ENCODE data around the gene MOB3B.
A peak's percentile ranks its signal among the peaks of the same experiment; 100 is the strongest.
"Not testable (repeated sequence)": the region's sequence is repeated elsewhere in the genome, so short reads cannot be mapped to it uniquely, and the experiment has no call there.

MOB3B gene

DNA sequence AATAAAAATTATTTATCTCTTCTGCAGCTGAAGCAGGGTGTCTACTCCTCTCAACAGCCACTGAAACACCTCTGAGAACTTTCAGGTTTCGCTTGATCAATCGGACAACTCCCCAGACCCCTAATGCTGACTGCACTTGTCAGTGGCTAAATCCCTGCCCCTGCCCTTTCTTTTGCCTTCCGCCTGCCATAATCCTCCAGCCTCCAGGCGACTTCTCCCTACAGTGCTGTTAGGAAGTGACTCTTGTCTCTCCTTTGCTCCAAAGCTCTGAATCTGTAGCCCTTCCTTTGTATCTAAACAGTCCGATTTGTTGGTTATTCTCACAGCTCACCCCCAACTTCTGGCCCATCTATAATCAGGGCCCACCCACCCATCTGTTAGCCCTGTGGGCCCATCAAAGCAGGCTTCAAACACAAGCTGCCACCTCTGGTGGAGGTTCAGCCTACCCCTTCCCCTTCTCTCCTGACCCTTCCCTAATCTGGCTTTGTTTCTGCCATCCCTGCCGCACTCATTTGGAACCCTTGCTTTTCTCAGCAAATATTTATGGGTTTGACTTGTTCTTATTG, 59.2 kb downstream of the MOB3B start:
- H3K36me3 ChIP-seq (ENCODE audit: control insufficient read depth in 2 of 2, insufficient read depth in 2 of 2, low read length in 2 of 2) = no peaks in the 10 kb centered on the region

DNA sequence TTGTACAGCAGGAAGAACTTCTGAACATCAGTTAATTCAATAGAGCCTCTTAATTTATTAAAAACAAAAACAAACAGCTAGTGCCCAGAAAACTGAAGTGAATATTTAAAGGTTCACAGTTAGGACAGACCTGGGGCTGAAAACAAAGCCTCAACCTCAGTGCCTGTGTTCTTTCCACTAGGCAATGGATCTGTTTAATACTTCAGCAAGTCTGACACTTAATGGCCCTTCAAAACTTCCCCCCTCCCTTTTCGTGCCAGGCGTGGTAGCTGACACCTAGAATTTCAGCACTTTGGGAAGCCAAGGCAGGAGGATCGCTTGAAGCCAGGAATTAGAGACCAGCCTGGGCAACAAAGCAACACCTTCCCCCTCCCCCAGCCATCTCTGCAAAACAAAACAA, 60.1 kb downstream of the MOB3B start:
- Histone ChIP-seq H3K4me3 (ENCODE audit: low read length in 2 of 2) (no peak overlapping the region), H3K27ac (ENCODE audit: low read depth in 2 of 2, low read length in 2 of 2) (no peak overlapping the region), H3K27me3 (ENCODE audit: control insufficient read depth in 2 of 2, insufficient read depth in 2 of 2, low read length in 2 of 2) (no peaks in the 10 kb centered on the region), H3K9me3 (ENCODE audit: control insufficient read depth in 2 of 2, low read length in 2 of 2) (no peaks in the 10 kb centered on the region), H3K36me3 (ENCODE audit: control insufficient read depth in 2 of 2, insufficient read depth in 2 of 2, low read length in 2 of 2) (no peaks in the 10 kb centered on the region), H3K9ac (ENCODE audit: low read depth in 1 of 2, low read length in 2 of 2) (no peak overlapping the region), H3K4me1 (ENCODE audit: control insufficient read depth in 2 of 2, insufficient read depth in 2 of 2, low read length in 2 of 2) (peaks cover 4 to 22% of the 10 kb centered on the region in 2 donors)

More for the DNA sequence above, 59.2 kb downstream of the MOB3B start:
- no peak overlapping the region for H3K27ac ChIP-seq (ENCODE audit: low read depth in 2 of 2, low read length in 2 of 2)
- H3K27me3 ChIP-seq (ENCODE audit: control insufficient read depth in 2 of 2, insufficient read depth in 2 of 2, low read length in 2 of 2) = no peaks in the 10 kb centered on the region
- H3K4me3 ChIP-seq (ENCODE audit: low read length in 2 of 2) = no peak overlapping the region
- H3K4me1 ChIP-seq (ENCODE audit: control insufficient read depth in 2 of 2, insufficient read depth in 2 of 2, low read length in 2 of 2) = peaks cover 4 to 19% of the 10 kb centered on the region in 2 donors
- H3K9ac ChIP-seq (ENCODE audit: low read depth in 1 of 2, low read length in 2 of 2) = no peak overlapping the region
- H3K9me3 ChIP-seq (ENCODE audit: control insufficient read depth in 2 of 2, low read length in 2 of 2) = no peaks in the 10 kb centered on the region

DNA sequence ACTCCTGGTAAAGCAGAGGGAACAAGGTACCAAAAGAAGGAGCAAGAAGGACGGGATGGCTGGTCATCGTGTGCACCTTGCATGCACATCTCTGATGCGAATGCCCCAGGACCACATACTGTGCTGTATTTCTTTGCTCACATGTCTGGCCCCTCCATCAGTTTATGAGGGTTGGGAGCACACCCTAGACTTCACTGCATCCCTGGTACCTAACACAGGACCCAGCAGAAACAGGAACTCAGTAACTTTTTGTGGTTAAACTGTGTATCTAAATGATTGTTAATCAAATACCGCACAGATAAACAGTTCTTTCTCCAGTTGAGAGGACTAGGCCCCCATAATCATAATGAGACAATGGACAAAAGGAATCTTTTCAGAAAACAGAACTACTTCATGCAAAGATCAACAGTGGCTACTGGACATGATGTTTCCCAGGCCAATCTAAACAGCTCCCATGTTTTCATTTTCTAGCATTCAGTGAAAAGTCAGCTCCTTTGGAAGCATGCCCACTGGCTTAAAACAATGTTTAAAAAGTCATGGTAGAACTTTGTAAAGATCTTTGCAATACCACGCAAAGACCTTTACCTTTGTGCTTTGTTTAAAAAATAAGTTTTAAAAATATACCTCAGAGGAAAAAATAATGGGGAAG, 61.0 kb downstream of the MOB3B start:
- no peaks in the 10 kb centered on the region for H3K27me3 ChIP-seq (ENCODE audit: control insufficient read depth in 2 of 2, insufficient read depth in 2 of 2, low read length in 2 of 2)
- peaks cover 0 to 18% of the 10 kb centered on the region in 2 donors for H3K4me1 ChIP-seq (ENCODE audit: control insufficient read depth in 2 of 2, insufficient read depth in 2 of 2, low read length in 2 of 2)
- H3K36me3 ChIP-seq (ENCODE audit: control insufficient read depth in 2 of 2, insufficient read depth in 2 of 2, low read length in 2 of 2) = no peaks in the 10 kb centered on the region
- no peak overlapping the region for H3K4me3 ChIP-seq (ENCODE audit: low read length in 2 of 2)
- no peak overlapping the region for H3K9ac ChIP-seq (ENCODE audit: low read depth in 1 of 2, low read length in 2 of 2)
- no peak overlapping the region for H3K27ac ChIP-seq (ENCODE audit: low read depth in 2 of 2, low read length in 2 of 2)
- H3K9me3 ChIP-seq (ENCODE audit: control insufficient read depth in 2 of 2, low read length in 2 of 2) = no peaks in the 10 kb centered on the region

DNA sequence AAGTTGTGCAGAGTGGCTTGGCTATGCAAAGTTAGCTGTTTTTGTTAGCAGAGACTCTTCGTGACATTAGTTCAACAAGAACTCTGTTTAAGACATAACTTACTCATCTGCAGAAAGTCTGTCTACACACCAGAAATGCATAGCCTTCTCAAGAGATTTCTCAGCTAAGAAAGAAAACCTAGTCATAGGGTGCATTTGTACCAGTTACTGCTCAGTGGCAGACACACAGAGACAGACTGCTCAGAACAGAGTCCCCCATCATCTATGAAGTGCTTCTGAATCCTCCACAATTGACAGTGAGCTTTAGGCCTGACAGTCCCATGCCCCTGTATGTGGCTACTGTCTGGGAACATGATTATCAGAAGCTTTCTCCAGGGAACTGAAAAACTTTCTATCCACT, 61.6 kb downstream of the MOB3B start:
- Histone ChIP-seq H3K9me3 (ENCODE audit: control insufficient read depth in 2 of 2, low read length in 2 of 2) (no peaks in the 10 kb centered on the region), H3K9ac (ENCODE audit: low read depth in 1 of 2, low read length in 2 of 2) (no peak overlapping the region), H3K4me1 (ENCODE audit: control insufficient read depth in 2 of 2, insufficient read depth in 2 of 2, low read length in 2 of 2) (peaks cover 4 to 13% of the 10 kb centered on the region in 2 donors), H3K36me3 (ENCODE audit: control insufficient read depth in 2 of 2, insufficient read depth in 2 of 2, low read length in 2 of 2) (no peaks in the 10 kb centered on the region), H3K27me3 (ENCODE audit: control insufficient read depth in 2 of 2, insufficient read depth in 2 of 2, low read length in 2 of 2) (no peaks in the 10 kb centered on the region), H3K4me3 (ENCODE audit: low read length in 2 of 2) (no peak overlapping the region), H3K27ac (ENCODE audit: low read depth in 2 of 2, low read length in 2 of 2) (no peak overlapping the region)

DNA sequence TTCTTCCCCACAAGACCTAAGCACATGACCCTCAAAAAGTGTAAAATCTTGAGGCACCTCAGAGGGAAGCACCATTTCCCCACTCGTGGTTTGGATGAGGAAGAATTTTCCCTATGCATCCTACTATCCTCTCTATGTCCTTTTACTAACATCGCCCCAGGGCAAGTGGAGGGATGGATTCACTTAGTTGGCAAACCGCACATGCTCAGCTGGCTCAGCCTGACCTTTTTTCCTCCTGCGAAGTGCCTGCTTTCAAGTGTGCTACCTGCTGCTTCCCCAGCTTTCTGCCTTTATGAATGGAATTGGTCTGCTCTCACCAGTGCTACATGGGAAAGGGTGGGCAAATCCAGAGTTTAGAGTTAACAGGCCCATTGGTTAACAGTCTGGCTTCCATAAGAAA, 62.1 kb downstream of the MOB3B start:
- Histone ChIP-seq H3K4me1 (ENCODE audit: control insufficient read depth in 2 of 2, insufficient read depth in 2 of 2, low read length in 2 of 2) (peaks cover 4 to 18% of the 10 kb centered on the region in 2 donors), H3K9ac (ENCODE audit: low read depth in 1 of 2, low read length in 2 of 2) (no peak overlapping the region)

DNA sequence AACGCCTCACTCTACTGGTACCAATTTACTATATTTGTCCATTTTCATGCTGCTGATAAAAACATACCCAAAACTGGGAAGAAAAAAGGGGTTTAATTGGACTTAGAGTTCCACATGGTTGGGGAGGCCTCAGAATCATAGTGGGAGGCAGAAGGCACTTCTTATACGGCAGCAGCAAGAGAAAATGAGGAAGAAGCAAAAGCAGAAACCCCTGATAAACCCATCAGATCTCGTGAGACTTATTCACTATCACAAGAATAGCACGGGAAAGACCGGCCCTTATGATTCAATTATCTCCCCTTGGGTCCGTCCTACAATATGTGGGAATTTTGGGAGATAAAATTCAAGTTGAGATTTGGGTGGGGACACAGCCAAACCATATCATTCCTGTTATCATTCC, 63.1 kb downstream of the MOB3B start:
- not testable (repeated sequence) for H3K36me3 ChIP-seq (ENCODE audit: control insufficient read depth in 2 of 2, insufficient read depth in 2 of 2, low read length in 2 of 2); H3K9ac ChIP-seq (ENCODE audit: low read depth in 1 of 2, low read length in 2 of 2); H3K4me3 ChIP-seq (ENCODE audit: low read length in 2 of 2); H3K27me3 ChIP-seq (ENCODE audit: control insufficient read depth in 2 of 2, insufficient read depth in 2 of 2, low read length in 2 of 2); H3K27ac ChIP-seq (ENCODE audit: low read depth in 2 of 2, low read length in 2 of 2); H3K9me3 ChIP-seq (ENCODE audit: control insufficient read depth in 2 of 2, low read length in 2 of 2)
- peaks cover 4 to 21% of the 10 kb centered on the region in 2 donors for H3K4me1 ChIP-seq (ENCODE audit: control insufficient read depth in 2 of 2, insufficient read depth in 2 of 2, low read length in 2 of 2)

More for the DNA sequence above, 62.1 kb downstream of the MOB3B start:
- no peaks in the 10 kb centered on the region for H3K27me3 ChIP-seq (ENCODE audit: control insufficient read depth in 2 of 2, insufficient read depth in 2 of 2, low read length in 2 of 2)
- H3K27ac ChIP-seq (ENCODE audit: low read depth in 2 of 2, low read length in 2 of 2) = no peak overlapping the region
- no peaks in the 10 kb centered on the region for H3K9me3 ChIP-seq (ENCODE audit: control insufficient read depth in 2 of 2, low read length in 2 of 2)
- H3K4me3 ChIP-seq (ENCODE audit: low read length in 2 of 2) = no peak overlapping the region
- no peaks in the 10 kb centered on the region for H3K36me3 ChIP-seq (ENCODE audit: control insufficient read depth in 2 of 2, insufficient read depth in 2 of 2, low read length in 2 of 2)

DNA sequence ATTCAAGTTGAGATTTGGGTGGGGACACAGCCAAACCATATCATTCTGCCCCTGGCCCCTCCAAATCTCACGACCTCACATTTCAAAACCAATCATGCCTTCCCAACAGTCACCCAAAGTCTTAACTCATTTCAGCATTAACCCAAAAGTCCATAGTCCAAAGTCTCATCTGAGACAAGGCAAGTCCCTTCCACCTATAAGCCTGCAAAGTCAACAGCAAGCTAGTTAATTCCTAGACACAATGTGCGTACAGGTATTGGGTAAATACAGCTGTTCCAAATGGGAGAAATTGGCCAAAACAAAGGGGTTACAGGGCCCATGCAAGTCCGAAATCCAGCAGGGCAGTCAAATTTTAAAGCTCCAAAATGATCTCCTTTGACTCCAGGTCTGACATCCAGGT, 64.7 kb downstream of the MOB3B start:
- H3K9ac ChIP-seq (ENCODE audit: low read depth in 1 of 2, low read length in 2 of 2); H3K27me3 ChIP-seq (ENCODE audit: control insufficient read depth in 2 of 2, insufficient read depth in 2 of 2, low read length in 2 of 2); H3K9me3 ChIP-seq (ENCODE audit: control insufficient read depth in 2 of 2, low read length in 2 of 2); H3K36me3 ChIP-seq (ENCODE audit: control insufficient read depth in 2 of 2, insufficient read depth in 2 of 2, low read length in 2 of 2); H3K4me3 ChIP-seq (ENCODE audit: low read length in 2 of 2): not testable (repeated sequence)
- peaks cover 10 to 31% of the 10 kb centered on the region in 2 donors for H3K4me1 ChIP-seq (ENCODE audit: control insufficient read depth in 2 of 2, insufficient read depth in 2 of 2, low read length in 2 of 2)
- H3K27ac ChIP-seq (ENCODE audit: low read depth in 2 of 2, low read length in 2 of 2) = peak overlapping the region; percentile 27 to 48

DNA sequence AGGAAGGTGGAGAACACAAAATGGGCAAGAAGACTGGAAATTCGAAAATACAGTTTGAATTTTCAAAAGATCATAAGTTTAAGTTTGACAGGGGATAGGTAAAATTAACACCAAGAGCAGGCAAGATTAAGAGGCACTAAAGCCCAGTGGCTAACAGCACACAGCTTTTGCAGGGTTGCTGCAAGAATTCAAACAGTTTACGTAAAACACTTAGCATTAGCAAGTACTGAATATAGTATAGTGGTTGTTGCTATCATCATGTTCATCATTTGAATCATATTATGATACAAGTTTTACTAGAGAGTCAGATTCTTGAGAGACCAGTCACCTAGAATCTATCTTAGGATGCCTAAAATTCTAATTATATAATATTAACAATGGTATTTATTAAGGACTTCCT, 66.8 kb downstream of the MOB3B start:
- H3K9me3 ChIP-seq (ENCODE audit: control insufficient read depth in 2 of 2, low read length in 2 of 2) = no peaks in the 10 kb centered on the region
- no peaks in the 10 kb centered on the region for H3K27me3 ChIP-seq (ENCODE audit: control insufficient read depth in 2 of 2, insufficient read depth in 2 of 2, low read length in 2 of 2)
- no peak overlapping the region for H3K4me3 ChIP-seq (ENCODE audit: low read length in 2 of 2)
- H3K36me3 ChIP-seq (ENCODE audit: control insufficient read depth in 2 of 2, insufficient read depth in 2 of 2, low read length in 2 of 2) = no peaks in the 10 kb centered on the region
- no peak overlapping the region for H3K9ac ChIP-seq (ENCODE audit: low read depth in 1 of 2, low read length in 2 of 2)
- peaks cover 10 to 36% of the 10 kb centered on the region in 2 donors for H3K4me1 ChIP-seq (ENCODE audit: control insufficient read depth in 2 of 2, insufficient read depth in 2 of 2, low read length in 2 of 2)
- peak overlapping the region; percentile 56 to 78 for H3K27ac ChIP-seq (ENCODE audit: low read depth in 2 of 2, low read length in 2 of 2)

DNA sequence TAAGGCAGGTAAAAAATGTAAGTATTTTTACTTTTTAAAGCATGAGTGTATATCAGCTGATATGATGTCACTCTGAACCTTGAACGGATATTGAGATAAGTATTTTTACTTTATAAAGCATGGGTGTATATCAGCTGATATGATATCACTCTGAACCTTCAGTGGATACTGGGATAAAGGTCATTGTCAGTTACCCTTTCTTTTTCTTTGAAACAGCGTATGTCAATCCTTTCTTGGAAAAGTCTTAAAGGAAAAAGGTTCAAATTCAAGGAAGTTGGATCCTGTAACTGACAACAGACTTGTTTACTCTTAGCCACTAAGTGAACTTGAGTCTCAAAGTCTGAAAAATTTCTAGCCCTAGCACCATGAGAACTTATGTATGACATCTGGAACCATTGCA, 67.2 kb downstream of the MOB3B start:
- H3K9ac ChIP-seq (ENCODE audit: low read depth in 1 of 2, low read length in 2 of 2) = peak overlapping the region; percentile 5 to 26
- no peaks in the 10 kb centered on the region for H3K36me3 ChIP-seq (ENCODE audit: control insufficient read depth in 2 of 2, insufficient read depth in 2 of 2, low read length in 2 of 2)
- no peaks in the 10 kb centered on the region for H3K27me3 ChIP-seq (ENCODE audit: control insufficient read depth in 2 of 2, insufficient read depth in 2 of 2, low read length in 2 of 2)
- peaks cover 10 to 40% of the 10 kb centered on the region in 2 donors for H3K4me1 ChIP-seq (ENCODE audit: control insufficient read depth in 2 of 2, insufficient read depth in 2 of 2, low read length in 2 of 2)
- H3K9me3 ChIP-seq (ENCODE audit: control insufficient read depth in 2 of 2, low read length in 2 of 2) = no peaks in the 10 kb centered on the region
- no peak overlapping the region for H3K4me3 ChIP-seq (ENCODE audit: low read length in 2 of 2)
- peak overlapping the region; percentile 56 to 78 for H3K27ac ChIP-seq (ENCODE audit: low read depth in 2 of 2, low read length in 2 of 2)

DNA sequence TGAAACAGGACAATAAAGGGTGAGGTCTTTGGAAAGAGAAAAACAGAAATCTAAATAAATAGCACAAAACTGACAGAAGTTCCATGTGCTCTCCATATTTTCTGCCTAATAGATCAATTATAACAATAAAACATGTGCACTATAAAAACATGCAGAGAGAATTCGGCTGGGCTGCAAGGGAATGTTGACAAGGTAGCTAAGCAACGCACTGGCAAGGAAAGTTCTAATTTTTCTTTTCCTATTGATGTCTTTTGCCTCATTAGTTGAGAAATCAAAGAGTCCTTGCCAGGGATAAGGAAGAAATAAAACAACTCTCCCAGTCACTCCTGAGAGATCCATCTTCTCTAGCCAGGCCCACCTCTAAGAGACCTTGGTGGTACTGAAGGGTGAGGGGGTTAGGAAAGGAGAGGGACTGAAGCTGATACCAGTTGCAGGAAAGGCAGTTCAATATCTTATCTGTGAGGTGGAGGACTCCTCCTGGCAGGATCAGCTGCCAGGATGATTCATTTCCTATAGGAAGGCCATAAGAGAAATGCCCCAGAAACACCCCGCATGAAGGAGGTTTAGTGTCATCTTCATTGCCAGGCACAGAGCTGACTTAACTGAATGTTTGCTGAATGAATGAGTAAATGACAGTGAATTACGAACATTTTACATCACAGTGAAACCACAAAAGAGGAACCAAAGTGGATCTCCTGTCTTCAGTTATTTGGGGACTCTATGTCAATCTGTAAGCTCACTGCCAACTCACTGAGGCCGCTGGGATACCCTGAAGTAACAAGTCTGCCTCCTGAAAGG, 69.2 kb downstream of the MOB3B start:
- Histone ChIP-seq H3K27me3 (ENCODE audit: control insufficient read depth in 2 of 2, insufficient read depth in 2 of 2, low read length in 2 of 2) (no peaks in the 10 kb centered on the region), H3K4me3 (ENCODE audit: low read length in 2 of 2) (no peak overlapping the region), H3K4me1 (ENCODE audit: control insufficient read depth in 2 of 2, insufficient read depth in 2 of 2, low read length in 2 of 2) (peaks cover 17 to 44% of the 10 kb centered on the region in 2 donors), H3K9ac (ENCODE audit: low read depth in 1 of 2, low read length in 2 of 2) (peak overlapping the region in 1 of 2 donors; percentile 0), H3K27ac (ENCODE audit: low read depth in 2 of 2, low read length in 2 of 2) (peak overlapping the region; percentile 40 to 78), H3K36me3 (ENCODE audit: control insufficient read depth in 2 of 2, insufficient read depth in 2 of 2, low read length in 2 of 2) (peaks cover 0 to 3% of the 10 kb centered on the region in 2 donors), H3K9me3 (ENCODE audit: control insufficient read depth in 2 of 2, low read length in 2 of 2) (no peaks in the 10 kb centered on the region)

All from mucosa of rectum (tissue), 2 donors.